K562 (cell line): Measurements from ENCODE around the gene CCDC88C.

Source experiments
- EP300 ChIP-seq: IDR thresholded peaks from 2 replicates; pipeline ENCODE4 v1.6.1; 2012; ENCODE audit warnings: low read length, improper control_type of control experiment
- KLF13 ChIP-seq: fragments of 450-650 bp; IDR thresholded peaks from 2 replicates; pipeline ENCODE4 v1.6.1; 2016; ENCODE audit warnings: missing genetic modification characterization, low read depth, mild to moderate bottlenecking, missing compliant biosample characterization, moderate library complexity, borderline replicate concordance
- MCM7 ChIP-seq, 2 experiments: fragments of 450-650 bp; IDR thresholded peaks; 2 replicates each; pipeline ENCODE4 v1.6.1; 2016 to 2018
- RAD51 ChIP-seq: fragments of 450-650 bp; IDR thresholded peaks from 2 replicates; pipeline ENCODE4 v1.7.1; 2016; ENCODE audit warnings: low read depth, mild to moderate bottlenecking, borderline replicate concordance
- SMAD2 ChIP-seq: fragments of 150-350 bp; IDR thresholded peaks from 2 replicates; pipeline ENCODE4 v1.6.1; 2014; ENCODE audit warnings: low read depth, mild to moderate bottlenecking, low read length
- TCF7L2 ChIP-seq: fragments of 150-350 bp; IDR thresholded peaks from 2 replicates; pipeline ENCODE4 v1.6.1; 2016; ENCODE audit warnings: low read depth, mild to moderate bottlenecking, low read length, moderate library complexity
- TF ChIP-seq, protein P1 (sequence below): fragments of 200-800 bp; sonication (Bioruptor generic); IDR thresholded peaks from 2 replicates; pipeline ENCODE4 v1.6.1; 2017; ENCODE audit warnings: missing genetic modification characterization, missing compliant biosample characterization
- TF ChIP-seq, protein P2 (sequence below), 3 experiments: IDR thresholded peaks in 2 of 3; conservative IDR thresholded peaks in 1 of 3; 2 replicates each; pipeline ENCODE4 v1.5.1; 2011 to 2012; ENCODE audit warnings: low read length in 3 of 3, mild to moderate bottlenecking in 3 of 3, control low read depth in 2 of 3, improper control_type of control experiment in 1 of 3, inconsistent platforms in 1 of 3, low read depth in 1 of 3, mixed read lengths in 1 of 3, moderate library complexity in 1 of 3; ENCODE audit not compliant: insufficient read depth in 2 of 3
- TF ChIP-seq, protein P3 (sequence below): sonication (generic); formaldehyde crosslinking; IDR thresholded peaks from 2 replicates; pipeline ENCODE4 v1.9.0; 2022; ENCODE audit warnings: mild to moderate bottlenecking, missing genetic modification reagents

DNA sequence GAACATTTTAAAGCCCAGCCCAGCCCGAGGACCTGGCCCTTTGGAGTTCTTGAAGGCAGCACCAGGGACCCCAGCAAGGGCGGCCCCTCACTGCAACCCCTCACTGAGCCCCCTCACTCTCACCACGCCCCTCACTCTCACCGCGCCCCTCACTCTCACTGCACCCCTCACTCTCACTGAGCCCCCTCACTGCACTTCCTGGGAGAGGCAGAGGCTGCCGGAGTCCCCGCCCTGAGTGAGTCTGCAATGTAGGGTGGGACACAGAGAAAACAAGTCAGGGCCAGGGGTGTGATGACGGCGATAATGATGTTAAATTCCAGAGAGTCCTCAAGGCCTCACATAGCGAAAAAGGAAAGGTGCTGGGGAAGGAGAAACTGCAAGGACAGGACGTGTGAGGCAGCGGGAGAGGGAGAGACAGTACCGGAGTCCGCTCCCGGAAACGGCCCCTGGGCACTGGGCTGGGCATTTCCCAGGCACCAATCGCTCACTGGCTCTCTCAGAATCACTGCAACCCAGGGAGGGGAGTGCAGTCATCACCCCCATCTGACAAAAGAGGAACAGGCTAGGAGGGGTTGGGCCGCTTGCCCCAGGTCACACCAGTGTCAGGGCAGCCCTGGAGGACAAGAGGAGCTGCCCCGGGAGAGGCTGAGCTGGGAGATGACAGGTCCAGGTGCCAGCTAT is 24.9 kb downstream of the CCDC88C start:
- no peak for TF ChIP-seq MCM7 (IDR thresholded peaks at IDR 0.05)
- TF ChIP-seq, protein P1, sequence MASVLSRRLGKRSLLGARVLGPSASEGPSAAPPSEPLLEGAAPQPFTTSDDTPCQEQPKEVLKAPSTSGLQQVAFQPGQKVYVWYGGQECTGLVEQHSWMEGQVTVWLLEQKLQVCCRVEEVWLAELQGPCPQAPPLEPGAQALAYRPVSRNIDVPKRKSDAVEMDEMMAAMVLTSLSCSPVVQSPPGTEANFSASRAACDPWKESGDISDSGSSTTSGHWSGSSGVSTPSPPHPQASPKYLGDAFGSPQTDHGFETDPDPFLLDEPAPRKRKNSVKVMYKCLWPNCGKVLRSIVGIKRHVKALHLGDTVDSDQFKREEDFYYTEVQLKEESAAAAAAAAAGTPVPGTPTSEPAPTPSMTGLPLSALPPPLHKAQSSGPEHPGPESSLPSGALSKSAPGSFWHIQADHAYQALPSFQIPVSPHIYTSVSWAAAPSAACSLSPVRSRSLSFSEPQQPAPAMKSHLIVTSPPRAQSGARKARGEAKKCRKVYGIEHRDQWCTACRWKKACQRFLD = no peak
- TF ChIP-seq, protein P2, sequence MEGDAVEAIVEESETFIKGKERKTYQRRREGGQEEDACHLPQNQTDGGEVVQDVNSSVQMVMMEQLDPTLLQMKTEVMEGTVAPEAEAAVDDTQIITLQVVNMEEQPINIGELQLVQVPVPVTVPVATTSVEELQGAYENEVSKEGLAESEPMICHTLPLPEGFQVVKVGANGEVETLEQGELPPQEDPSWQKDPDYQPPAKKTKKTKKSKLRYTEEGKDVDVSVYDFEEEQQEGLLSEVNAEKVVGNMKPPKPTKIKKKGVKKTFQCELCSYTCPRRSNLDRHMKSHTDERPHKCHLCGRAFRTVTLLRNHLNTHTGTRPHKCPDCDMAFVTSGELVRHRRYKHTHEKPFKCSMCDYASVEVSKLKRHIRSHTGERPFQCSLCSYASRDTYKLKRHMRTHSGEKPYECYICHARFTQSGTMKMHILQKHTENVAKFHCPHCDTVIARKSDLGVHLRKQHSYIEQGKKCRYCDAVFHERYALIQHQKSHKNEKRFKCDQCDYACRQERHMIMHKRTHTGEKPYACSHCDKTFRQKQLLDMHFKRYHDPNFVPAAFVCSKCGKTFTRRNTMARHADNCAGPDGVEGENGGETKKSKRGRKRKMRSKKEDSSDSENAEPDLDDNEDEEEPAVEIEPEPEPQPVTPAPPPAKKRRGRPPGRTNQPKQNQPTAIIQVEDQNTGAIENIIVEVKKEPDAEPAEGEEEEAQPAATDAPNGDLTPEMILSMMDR (IDR thresholded peaks at IDR 0.05 in 2 of 3, conservative IDR thresholded peaks at IDR 0.05 in 1 of 3; ENCODE audit: insufficient read depth in 2 of 3, low read depth in 1 of 3, low read length in 3 of 3) = no peak
- TF ChIP-seq KLF13 (tag) = no peak
- TF ChIP-seq EP300 = no peak
- no peak for TF ChIP-seq TCF7L2
- TF ChIP-seq SMAD2 = no peak
- TF ChIP-seq RAD51 = no peak
- TF ChIP-seq, protein P3, sequence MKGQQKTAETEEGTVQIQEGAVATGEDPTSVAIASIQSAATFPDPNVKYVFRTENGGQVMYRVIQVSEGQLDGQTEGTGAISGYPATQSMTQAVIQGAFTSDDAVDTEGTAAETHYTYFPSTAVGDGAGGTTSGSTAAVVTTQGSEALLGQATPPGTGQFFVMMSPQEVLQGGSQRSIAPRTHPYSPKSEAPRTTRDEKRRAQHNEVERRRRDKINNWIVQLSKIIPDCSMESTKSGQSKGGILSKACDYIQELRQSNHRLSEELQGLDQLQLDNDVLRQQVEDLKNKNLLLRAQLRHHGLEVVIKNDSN (CRISPR knock-in tag) = no peak
